Endothelial cell (in vitro differentiated cells): ENCODE data around the gene GABBR1. TPM values are rescaled to one million over a fixed set of nuclear protein-coding genes. Genes with fewer than 3 reads are reported as not detected.

Experiments
- DNase-seq: peaks from one replicate; pipeline ENCODE4 v3.0.0; 2021; ENCODE audit warnings: low spot score
- H3K27ac Mint-ChIP-seq: one replicate; pipeline ENCODE4 v1.8.0; 2021; ENCODE audit warnings: mixed read lengths, inconsistent platforms; ENCODE audit not compliant: unreplicated experiment
- H3K27me3 Mint-ChIP-seq: one replicate; pipeline ENCODE4 v1.8.0; 2021; ENCODE audit warnings: mild to moderate bottlenecking, moderate library complexity, mixed read lengths, inconsistent platforms; ENCODE audit not compliant: unreplicated experiment
- H3K36me3 Mint-ChIP-seq: one replicate; pipeline ENCODE4 v1.8.0; 2021; ENCODE audit warnings: mild to moderate bottlenecking, low read depth, mixed read lengths, inconsistent platforms; ENCODE audit not compliant: unreplicated experiment
- H3K4me1 Mint-ChIP-seq: one replicate; pipeline ENCODE4 v1.8.0; 2021; ENCODE audit warnings: mild to moderate bottlenecking, mixed read lengths, inconsistent platforms; ENCODE audit not compliant: unreplicated experiment
- H3K4me3 Mint-ChIP-seq: one replicate; pipeline ENCODE4 v1.8.0; 2021; ENCODE audit warnings: mild to moderate bottlenecking, mixed read lengths, inconsistent platforms; ENCODE audit not compliant: unreplicated experiment
- H3K9me3 Mint-ChIP-seq: one replicate; pipeline ENCODE4 v1.8.0; 2021; ENCODE audit warnings: mixed read lengths, inconsistent platforms; ENCODE audit not compliant: unreplicated experiment
- total RNA-seq: library from RNA; stranded (reverse); fragmentation: NEBNext Ultra II Directional; extraction: Animal tissue kit (Norgen Biotek cat#: 25700); gene quantifications from one replicate; pipeline ENCODE4 v1.2.1, GENCODE V29; 2021; ENCODE audit not compliant: unreplicated experiment
- TF ChIP-seq, protein P1 (sequence below): fragments of 200-600 bp; sonication (generic); IDR thresholded peaks from one replicate; pipeline ENCODE4 v1.5.0; 2021; ENCODE audit warnings: antibody characterized with exemption; ENCODE audit not compliant: unreplicated experiment

The GABBR1 gene
- total RNA-seq, 1 donor from 2014 or later: 164 TPM

DNA sequence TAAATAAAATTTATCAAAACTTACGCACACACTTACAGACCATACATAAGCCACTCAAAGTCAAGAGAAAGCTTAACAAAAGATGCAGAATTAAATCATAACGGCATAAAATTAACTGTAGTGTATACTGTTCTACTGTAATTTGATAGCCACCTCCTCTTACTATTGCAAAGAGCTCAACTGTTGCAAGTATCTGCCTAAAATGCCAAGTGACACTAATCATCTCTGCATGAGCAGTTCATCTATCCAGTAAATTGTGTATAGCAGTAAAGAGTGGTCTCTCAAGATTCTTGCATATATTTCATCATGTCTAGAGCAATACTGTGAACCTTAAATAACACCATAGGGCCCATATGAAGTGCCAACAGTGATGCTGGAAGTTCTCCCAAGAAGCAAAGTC, 35.8 kb downstream of the GABBR1 start:
- H3K4me3 Mint-ChIP-seq: no peak overlapping the region
- TF ChIP-seq, protein P1, sequence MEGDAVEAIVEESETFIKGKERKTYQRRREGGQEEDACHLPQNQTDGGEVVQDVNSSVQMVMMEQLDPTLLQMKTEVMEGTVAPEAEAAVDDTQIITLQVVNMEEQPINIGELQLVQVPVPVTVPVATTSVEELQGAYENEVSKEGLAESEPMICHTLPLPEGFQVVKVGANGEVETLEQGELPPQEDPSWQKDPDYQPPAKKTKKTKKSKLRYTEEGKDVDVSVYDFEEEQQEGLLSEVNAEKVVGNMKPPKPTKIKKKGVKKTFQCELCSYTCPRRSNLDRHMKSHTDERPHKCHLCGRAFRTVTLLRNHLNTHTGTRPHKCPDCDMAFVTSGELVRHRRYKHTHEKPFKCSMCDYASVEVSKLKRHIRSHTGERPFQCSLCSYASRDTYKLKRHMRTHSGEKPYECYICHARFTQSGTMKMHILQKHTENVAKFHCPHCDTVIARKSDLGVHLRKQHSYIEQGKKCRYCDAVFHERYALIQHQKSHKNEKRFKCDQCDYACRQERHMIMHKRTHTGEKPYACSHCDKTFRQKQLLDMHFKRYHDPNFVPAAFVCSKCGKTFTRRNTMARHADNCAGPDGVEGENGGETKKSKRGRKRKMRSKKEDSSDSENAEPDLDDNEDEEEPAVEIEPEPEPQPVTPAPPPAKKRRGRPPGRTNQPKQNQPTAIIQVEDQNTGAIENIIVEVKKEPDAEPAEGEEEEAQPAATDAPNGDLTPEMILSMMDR: no peak
- peaks cover 4% of the 10 kb centered on the region for H3K27me3 Mint-ChIP-seq
- DNase-seq: no peak
- H3K9me3 Mint-ChIP-seq: no peaks in the 10 kb centered on the region
- no peak overlapping the region for H3K27ac Mint-ChIP-seq
- peaks cover 22% of the 10 kb centered on the region for H3K4me1 Mint-ChIP-seq
- peaks cover 11% of the 10 kb centered on the region for H3K36me3 Mint-ChIP-seq

DNA sequence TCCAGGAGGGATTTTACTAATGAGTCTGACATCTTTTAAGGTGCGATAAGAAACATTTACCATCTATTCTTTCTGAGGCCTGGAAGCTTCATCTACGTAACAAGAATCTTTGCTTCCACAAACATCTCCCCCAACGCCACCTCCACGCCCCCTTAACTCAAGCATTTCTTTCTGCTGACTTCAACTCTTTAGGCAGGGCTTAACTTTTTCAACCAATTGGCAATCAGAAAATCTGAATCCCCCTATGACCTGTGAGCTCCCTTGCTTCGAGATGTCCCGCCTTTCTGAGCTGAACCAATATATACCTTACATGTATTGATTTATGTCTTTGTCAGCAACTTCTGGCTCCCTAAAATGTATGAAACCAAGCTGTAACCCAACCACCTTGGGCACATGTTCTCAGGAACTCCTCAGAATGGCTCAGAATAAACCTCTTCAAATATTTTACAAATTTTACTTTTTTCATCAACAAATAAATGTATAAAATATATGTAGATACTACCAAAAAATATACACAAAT, 36.5 kb downstream of the GABBR1 start:
- Mint-ChIP-seq H3K27ac (no peak overlapping the region), H3K4me3 (no peak overlapping the region), H3K9me3 (no peaks in the 10 kb centered on the region), H3K36me3 (peaks cover 4% of the 10 kb centered on the region), H3K4me1 (peaks cover 27% of the 10 kb centered on the region), H3K27me3 (peaks cover 4% of the 10 kb centered on the region)
- TF ChIP-seq, protein P1: no peak
- no peak for DNase-seq

DNA sequence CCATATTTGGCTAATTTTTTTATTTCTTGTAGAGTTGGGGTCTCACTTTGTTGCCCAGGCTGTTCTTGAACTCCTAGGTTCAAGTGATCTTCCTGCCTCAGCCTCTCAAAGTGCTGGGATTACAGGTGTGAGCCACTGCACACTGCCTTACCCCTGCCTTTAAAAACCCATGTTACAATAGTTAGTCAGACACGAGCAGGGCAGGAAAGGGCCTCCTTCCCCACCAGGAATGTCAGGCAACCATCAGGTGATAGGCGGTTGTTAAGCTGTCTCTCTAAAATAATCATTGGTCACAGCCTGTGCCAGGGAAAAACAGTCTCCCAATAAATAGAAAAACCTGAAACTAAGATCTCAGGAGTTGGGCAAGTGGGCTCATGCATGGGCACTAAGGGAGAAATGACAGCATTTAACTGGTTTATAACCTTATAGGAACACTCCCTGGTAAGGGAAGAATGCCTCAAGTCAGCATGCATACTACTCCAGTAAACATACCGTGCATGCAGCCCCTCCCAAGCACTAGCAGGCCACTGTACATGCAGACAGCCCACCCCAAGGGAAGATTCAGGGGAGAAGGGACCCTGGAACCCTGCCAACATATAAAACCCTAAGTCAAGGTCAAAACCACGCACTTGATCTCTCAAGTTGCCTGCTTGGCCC, 39.7 kb downstream of the GABBR1 start:
- TF ChIP-seq, protein P1: no peak
- Mint-ChIP-seq H3K36me3 (no peaks in the 10 kb centered on the region), H3K27ac (no peak overlapping the region)

DNA sequence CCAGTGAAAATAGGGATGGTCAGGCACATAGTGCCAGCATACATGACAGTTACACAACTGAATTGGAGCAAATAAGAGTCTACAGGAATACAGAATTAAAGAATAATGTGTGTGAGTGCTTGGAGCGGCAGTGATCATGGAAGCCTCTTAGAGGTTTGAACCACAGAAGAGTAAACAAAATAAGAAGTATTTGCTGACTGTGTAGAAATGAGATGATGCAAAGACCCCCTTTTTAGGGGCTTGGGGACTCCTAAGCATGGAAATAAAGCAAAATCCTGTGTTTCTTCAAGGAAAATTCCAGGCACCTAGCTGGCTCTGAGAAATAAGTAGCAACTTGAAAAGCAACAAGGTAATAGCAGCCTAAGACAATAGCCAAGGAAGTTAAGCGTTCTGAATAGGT, 41.3 kb downstream of the GABBR1 start:
- DNase-seq: no peak
- no peaks in the 10 kb centered on the region for H3K36me3 Mint-ChIP-seq
- H3K27me3 Mint-ChIP-seq: peaks cover 2% of the 10 kb centered on the region
- peaks cover 20% of the 10 kb centered on the region for H3K4me1 Mint-ChIP-seq
- no peak overlapping the region for H3K27ac Mint-ChIP-seq
- no peaks in the 10 kb centered on the region for H3K9me3 Mint-ChIP-seq
- H3K4me3 Mint-ChIP-seq: no peak overlapping the region
- TF ChIP-seq, protein P1: no peak

More for the DNA sequence above, 39.7 kb downstream of the GABBR1 start:
- H3K9me3 Mint-ChIP-seq: no peaks in the 10 kb centered on the region
- H3K27me3 Mint-ChIP-seq: peaks cover 2% of the 10 kb centered on the region
- DNase-seq: no peak
- peaks cover 21% of the 10 kb centered on the region for H3K4me1 Mint-ChIP-seq
- no peak overlapping the region for H3K4me3 Mint-ChIP-seq

DNA sequence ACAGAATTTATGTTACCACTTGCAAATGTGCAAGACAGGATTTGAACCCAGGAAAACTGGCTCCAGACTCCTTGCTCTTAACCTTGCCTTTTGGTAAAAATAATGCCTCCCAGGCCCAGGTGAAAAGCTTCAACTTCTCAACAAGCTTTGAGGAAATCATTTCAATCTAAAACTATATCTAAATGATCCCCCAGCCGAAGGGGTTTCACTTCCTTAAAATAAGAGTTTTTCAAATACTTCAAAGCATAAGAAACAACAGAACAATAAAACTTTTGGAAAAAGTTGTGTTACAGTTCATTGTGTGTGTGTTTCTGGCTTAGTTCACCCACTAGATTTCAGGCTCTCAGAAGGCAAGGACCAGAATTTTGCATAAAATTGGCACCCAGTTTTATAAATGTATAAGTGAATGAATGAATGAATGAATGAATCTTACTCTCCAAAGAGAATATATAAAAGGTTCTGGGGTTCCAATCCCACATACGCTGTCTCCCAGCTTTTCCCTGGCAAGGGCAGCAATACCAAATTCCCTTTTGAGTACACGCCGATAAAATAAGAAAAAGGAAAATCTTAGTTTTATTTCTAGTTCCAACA, 42.7 kb downstream of the GABBR1 start:
- H3K27me3 Mint-ChIP-seq: peaks cover 3% of the 10 kb centered on the region
- no peak overlapping the region for H3K27ac Mint-ChIP-seq
- H3K36me3 Mint-ChIP-seq: no peaks in the 10 kb centered on the region
- H3K4me1 Mint-ChIP-seq: peaks cover 20% of the 10 kb centered on the region
- TF ChIP-seq, protein P1: no peak
- DNase-seq: no peak
- H3K4me3 Mint-ChIP-seq: no peak overlapping the region
- H3K9me3 Mint-ChIP-seq: no peaks in the 10 kb centered on the region
